ENCODE data around the gene SOCS4. TPM values are rescaled to one million over a fixed set of nuclear protein-coding genes. Genes with fewer than 3 reads are reported as not detected.

SOCS4 gene
- total and polyA plus RNA-seq, 4 experiments from 2014 or later: 3.3 to 24.5 (median 11.5) TPM

- H3K36me3 Mint-ChIP-seq: peaks cover 12 to 25% of the 10 kb centered on the region in 2 donors
- no peaks in the 10 kb centered on the region for H3K36me3 ChIP-seq (ENCODE audit: insufficient read depth, low read length)
- POLR2A ChIA-PET (ENCODE audit: partially characterized antibody): interaction anchor here (0.6 to 3.4 kb wide), 25 partner anchors 8 to 1528 kb away, joined by 3 to 62 read pairs (median 6); partner anchors contain the start of genes DLGAP5, GCH1, PELI2 and SOCS4
- H3K27ac Mint-ChIP-seq: peak within 1 kb of the TSS; percentile 95 to 98 (median 96)
- no peaks in the 10 kb centered on the region for H3K9me3 Mint-ChIP-seq
- intact Hi-C loops (cut with micrococcal nuclease): loop anchor here (1.0 to 5.0 kb wide), 8 partner anchors 21 to 531 kb away; partner anchors contain the start of genes FBXO34, GCH1, KTN1 and SOCS4
- peak within 1 kb of the TSS; percentile 100 for H3K27ac ChIP-seq (ENCODE audit: low read depth, low read length)
- peak; percentile 88 to 95 (median 91) for DNase-seq
- H3K4me1 ChIP-seq (ENCODE audit: insufficient read depth, low read length): peaks cover 48% of the 10 kb centered on the region
- H3K27me3 ChIP-seq (ENCODE audit: insufficient read depth, low read length): no peaks in the 10 kb centered on the region
- no peaks in the 10 kb centered on the region for H3K27me3 Mint-ChIP-seq
- CTCF ChIA-PET (ENCODE audit: partially characterized antibody): interaction anchor here (0.7 to 3.6 kb wide), 34 partner anchors 8 to 383 kb away, joined by 3 to 30 read pairs (median 4); partner anchors contain the start of genes DLGAP5, GCH1, SOCS4 and WDHD1
- no peaks in the 10 kb centered on the region for H3K9me3 ChIP-seq (ENCODE audit: control insufficient read depth in 1 of 2, low read length in 2 of 2)
- peaks cover 27 to 55% (median 39%) of the 10 kb centered on the region in 4 donors for H3K4me1 Mint-ChIP-seq
- peak within 1 kb of the TSS; percentile 87 to 95 (median 92) for H3K4me3 Mint-ChIP-seq
- peak within 1 kb of the TSS; percentile 67 to 98 for H3K4me3 ChIP-seq (ENCODE audit: low read length in 2 of 2)
Measured at GRCh38 chr14:55051423-55052268, 24.6 kb downstream of the SOCS4 start, which contains the start of gene MAPK1IP1L. Gene MAPK1IP1L, plus strand, starts transcription at chr14:55051647. Its CDS starts 10,037 bp downstream, at chr14:55061684.

GRCh38 chr14:55052269-55052930, 25.4 kb downstream of the SOCS4 start:
- Mint-ChIP-seq H3K4me1 (peaks cover 29 to 58% (median 41%) of the 10 kb centered on the region in 4 donors), H3K27me3 (no peaks in the 10 kb centered on the region), H3K27ac (peak overlapping the region; percentile 95 to 98 (median 96)), H3K9me3 (no peaks in the 10 kb centered on the region), H3K4me3 (peak overlapping the region; percentile 87 to 95 (median 92)), H3K36me3 (peaks cover 12 to 25% of the 10 kb centered on the region in 2 donors)
- ChIA-PET CTCF (ENCODE audit: partially characterized antibody) (interaction anchor here (0.7 to 3.6 kb wide), 14 partner anchors 10 to 171 kb away, joined by 3 to 30 read pairs (median 14); partner anchors contain the start of gene GCH1), POLR2A (ENCODE audit: partially characterized antibody) (interaction anchor here (0.8 to 3.4 kb wide), 18 partner anchors 7 to 487 kb away, joined by 3 to 62 read pairs (median 9); partner anchors contain the start of genes GCH1, SOCS4 and WDHD1)
- Histone ChIP-seq H3K27ac (ENCODE audit: low read depth, low read length) (peak overlapping the region; percentile 100), H3K4me3 (ENCODE audit: low read length in 2 of 2) (peak overlapping the region; percentile 39 to 98), H3K36me3 (ENCODE audit: insufficient read depth, low read length) (no peaks in the 10 kb centered on the region), H3K9me3 (ENCODE audit: control insufficient read depth in 1 of 2, low read length in 2 of 2) (no peaks in the 10 kb centered on the region), H3K4me1 (ENCODE audit: insufficient read depth, low read length) (peaks cover 48% of the 10 kb centered on the region), H3K27me3 (ENCODE audit: insufficient read depth, low read length) (no peaks in the 10 kb centered on the region)
- no peak for DNase-seq
- intact Hi-C loops (cut with micrococcal nuclease): loop anchor here (2.0 to 5.0 kb wide), 2 partner anchors 50 to 530 kb away; partner anchors contain the start of gene KTN1

- Histone ChIP-seq H3K4me1 (ENCODE audit: insufficient read depth, low read length) (peaks cover 48% of the 10 kb centered on the region), H3K27ac (ENCODE audit: low read depth, low read length) (peak overlapping the region; percentile 100), H3K4me3 (ENCODE audit: low read length in 2 of 2) (peak overlapping the region; percentile 11 to 98), H3K36me3 (ENCODE audit: insufficient read depth, low read length) (no peaks in the 10 kb centered on the region), H3K9me3 (ENCODE audit: control insufficient read depth in 1 of 2, low read length in 2 of 2) (no peaks in the 10 kb centered on the region), H3K27me3 (ENCODE audit: insufficient read depth, low read length) (no peaks in the 10 kb centered on the region)
- intact Hi-C loops (cut with micrococcal nuclease): loop anchor here (2.0 to 5.0 kb wide), 2 partner anchors 50 to 529 kb away; partner anchors contain the start of gene KTN1
- H3K4me3 Mint-ChIP-seq: peak overlapping the region; percentile 87 to 95 (median 92)
- H3K27ac Mint-ChIP-seq: peak overlapping the region; percentile 95 to 98 (median 96)
- H3K27me3 Mint-ChIP-seq: no peaks in the 10 kb centered on the region
- no peak for DNase-seq
- CTCF ChIA-PET (ENCODE audit: partially characterized antibody): interaction anchor here (0.8 to 3.6 kb wide), 3 partner anchors 107 to 171 kb away, joined by 3 to 30 read pairs (median 3); no protein-coding TSS in a partner anchor
- H3K4me1 Mint-ChIP-seq: peaks cover 30 to 61% (median 41%) of the 10 kb centered on the region in 4 donors
- H3K36me3 Mint-ChIP-seq: peaks cover 14 to 27% of the 10 kb centered on the region in 2 donors
- H3K9me3 Mint-ChIP-seq: no peaks in the 10 kb centered on the region
- POLR2A ChIA-PET (ENCODE audit: partially characterized antibody): interaction anchor here (0.8 to 3.4 kb wide), 6 partner anchors 9 to 150 kb away, joined by 3 to 62 read pairs (median 6); partner anchors contain the start of genes GCH1, SOCS4 and WDHD1
Measured at GRCh38 chr14:55053018-55053417, 26.0 kb downstream of the SOCS4 start.

GRCh38 chr14:55053500-55053899, 26.5 kb downstream of the SOCS4 start:
- H3K27me3 ChIP-seq (ENCODE audit: insufficient read depth, low read length): no peaks in the 10 kb centered on the region
- DNase-seq: no peak
- H3K27ac ChIP-seq (ENCODE audit: low read depth, low read length): peak overlapping the region; percentile 100
- peaks cover 48% of the 10 kb centered on the region for H3K4me1 ChIP-seq (ENCODE audit: insufficient read depth, low read length)
- Mint-ChIP-seq H3K27ac (peak overlapping the region; percentile 39 to 98 (median 95)), H3K4me3 (peak overlapping the region; percentile 21 to 95 (median 88)), H3K36me3 (peaks cover 18 to 30% of the 10 kb centered on the region in 2 donors), H3K4me1 (peaks cover 32 to 65% (median 45%) of the 10 kb centered on the region in 4 donors), H3K27me3 (no peaks in the 10 kb centered on the region), H3K9me3 (no peaks in the 10 kb centered on the region)
- no peak overlapping the region for H3K4me3 ChIP-seq (ENCODE audit: low read length in 2 of 2)
- POLR2A ChIA-PET (ENCODE audit: partially characterized antibody): interaction anchor here (0.8 to 3.2 kb wide), 3 partner anchors 9 to 49 kb away, joined by 4 to 62 read pairs (median 5); partner anchors contain the start of genes SOCS4 and WDHD1
- H3K36me3 ChIP-seq (ENCODE audit: insufficient read depth, low read length): no peaks in the 10 kb centered on the region
- no peaks in the 10 kb centered on the region for H3K9me3 ChIP-seq (ENCODE audit: control insufficient read depth in 1 of 2, low read length in 2 of 2)
- CTCF ChIA-PET (ENCODE audit: partially characterized antibody): interaction anchor here (1.2 to 3.6 kb wide), 2 partner anchors 107 to 150 kb away, joined by 3 to 30 read pairs; no protein-coding TSS in a partner anchor
- intact Hi-C loops (cut with micrococcal nuclease): loop anchor here (2.0 to 5.0 kb wide), 2 partner anchors 49 to 529 kb away; partner anchors contain the start of gene KTN1

GRCh38 chr14:55054098-55054497, 27.1 kb downstream of the SOCS4 start:
- no peaks in the 10 kb centered on the region for H3K36me3 ChIP-seq (ENCODE audit: insufficient read depth, low read length)
- ChIA-PET POLR2A (ENCODE audit: partially characterized antibody) (no interaction called here), CTCF (ENCODE audit: partially characterized antibody) (no interaction called here)
- no peaks in the 10 kb centered on the region for H3K27me3 ChIP-seq (ENCODE audit: insufficient read depth, low read length)
- peaks cover 51% of the 10 kb centered on the region for H3K4me1 ChIP-seq (ENCODE audit: insufficient read depth, low read length)
- Mint-ChIP-seq H3K27ac (peak overlapping the region in 5 of 7 donors; percentile 23 to 98 (median 75)), H3K9me3 (no peaks in the 10 kb centered on the region), H3K4me1 (peaks cover 32 to 65% (median 45%) of the 10 kb centered on the region in 4 donors), H3K27me3 (no peaks in the 10 kb centered on the region), H3K4me3 (peak overlapping the region in 5 of 8 donors; percentile 11 to 79 (median 45)), H3K36me3 (peaks cover 18 to 30% of the 10 kb centered on the region in 2 donors)
- H3K27ac ChIP-seq (ENCODE audit: low read depth, low read length): no peak overlapping the region
- no peak overlapping the region for H3K4me3 ChIP-seq (ENCODE audit: low read length in 2 of 2)
- intact Hi-C loops (cut with micrococcal nuclease): loop anchor here (5.0 kb wide), 1 partner anchor 528 kb away; the partner anchor contains the start of gene KTN1
- DNase-seq: no peak
- no peaks in the 10 kb centered on the region for H3K9me3 ChIP-seq (ENCODE audit: control insufficient read depth in 1 of 2, low read length in 2 of 2)

GRCh38 chr14:55057919-55058318, 30.9 kb downstream of the SOCS4 start:
- Histone ChIP-seq H3K4me3 (ENCODE audit: low read length in 2 of 2) (no peak overlapping the region), H3K4me1 (ENCODE audit: insufficient read depth, low read length) (peaks cover 58% of the 10 kb centered on the region), H3K36me3 (ENCODE audit: insufficient read depth, low read length) (peaks cover 13% of the 10 kb centered on the region), H3K9me3 (ENCODE audit: control insufficient read depth in 1 of 2, low read length in 2 of 2) (no peaks in the 10 kb centered on the region), H3K27ac (ENCODE audit: low read depth, low read length) (no peak overlapping the region), H3K27me3 (ENCODE audit: insufficient read depth, low read length) (no peaks in the 10 kb centered on the region)
- ChIA-PET POLR2A (ENCODE audit: partially characterized antibody) (interaction anchor here (0.7 kb wide), 1 partner anchor 93 kb away, joined by 3 read pairs; no protein-coding TSS in a partner anchor), CTCF (ENCODE audit: partially characterized antibody) (interaction anchor here (1.1 kb wide), 1 partner anchor 32 kb away, joined by 3 read pairs; no protein-coding TSS in a partner anchor)
- intact Hi-C loops (cut with micrococcal nuclease): no loop called here
- H3K9me3 Mint-ChIP-seq: no peaks in the 10 kb centered on the region
- peaks cover 25 to 44% of the 10 kb centered on the region in 2 donors for H3K36me3 Mint-ChIP-seq
- H3K4me1 Mint-ChIP-seq: peaks cover 36 to 74% (median 52%) of the 10 kb centered on the region in 4 donors
- peak overlapping the region in 1 of 8 donors; percentile 44 for H3K4me3 Mint-ChIP-seq
- DNase-seq: no peak
- H3K27me3 Mint-ChIP-seq: no peaks in the 10 kb centered on the region
- H3K27ac Mint-ChIP-seq: no peak overlapping the region
